Cortex of kidney (tissue), 1 donor: ENCODE measurements around the gene AMH.

ENCODE experiments used
- DNase-seq: peaks from one replicate; lab custom pipeline; 2025; lab: John Stamatoyannopoulos, UW

AMH gene

DNA sequence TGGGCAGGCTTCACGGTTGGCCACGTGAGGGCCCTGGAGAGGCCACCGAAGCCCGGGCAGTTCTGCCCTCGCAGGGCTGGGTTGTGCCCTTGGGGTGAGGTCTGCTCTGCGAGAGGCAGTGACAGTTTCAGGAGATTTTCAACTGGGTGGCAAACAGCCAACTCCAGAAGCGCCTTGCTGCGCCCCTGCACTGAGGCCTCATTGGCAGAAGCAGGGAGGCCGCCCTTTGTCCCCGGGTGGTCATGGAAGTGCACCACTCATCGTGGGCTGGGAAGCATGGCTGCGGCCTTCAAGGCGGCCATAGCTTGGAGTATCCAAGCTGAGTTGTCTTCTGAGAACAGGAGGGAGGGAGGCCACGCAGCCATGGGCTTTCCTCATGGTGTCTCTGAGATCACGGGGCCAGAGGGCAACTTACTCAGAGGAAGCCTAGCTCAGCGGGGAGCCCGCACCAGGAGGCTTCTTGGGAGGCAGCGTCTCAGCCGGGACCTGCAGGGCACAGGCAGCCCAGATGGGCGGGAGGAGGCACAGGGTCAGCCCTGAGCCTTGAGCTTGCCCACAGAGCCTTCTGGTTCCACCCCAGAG, 27.8 kb upstream of the AMH start:
- DNase-seq, result no peak

DNA sequence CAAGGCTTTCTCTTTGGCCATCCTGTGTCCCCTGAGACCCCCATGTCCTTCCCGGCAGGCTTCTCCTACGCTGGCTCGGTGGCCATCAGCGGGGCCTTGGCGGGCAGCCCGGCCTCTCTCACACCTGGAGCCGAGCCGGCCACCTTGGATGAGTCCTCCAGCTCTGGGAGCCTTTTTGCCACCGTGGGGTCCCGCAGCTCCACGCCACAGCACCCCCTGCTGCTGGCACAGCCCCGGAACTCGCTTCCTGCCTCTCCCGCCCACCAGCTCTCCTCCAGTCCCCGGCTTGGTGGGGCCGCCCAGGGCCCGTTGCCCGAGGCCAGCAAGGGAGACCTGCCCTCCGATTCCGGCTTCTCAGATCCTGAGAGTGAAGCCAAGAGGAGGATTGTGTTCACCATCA, 27.2 kb upstream of the AMH start:
- DNase-seq, result no peak

- DNase-seq, result no peak
Measured at GRCh38 chr19:2223391-2223790, 25.7 kb upstream of the AMH start.

- DNase-seq, result no peak
Measured at GRCh38 chr19:2223959-2224358, 25.2 kb upstream of the AMH start.

DNA sequence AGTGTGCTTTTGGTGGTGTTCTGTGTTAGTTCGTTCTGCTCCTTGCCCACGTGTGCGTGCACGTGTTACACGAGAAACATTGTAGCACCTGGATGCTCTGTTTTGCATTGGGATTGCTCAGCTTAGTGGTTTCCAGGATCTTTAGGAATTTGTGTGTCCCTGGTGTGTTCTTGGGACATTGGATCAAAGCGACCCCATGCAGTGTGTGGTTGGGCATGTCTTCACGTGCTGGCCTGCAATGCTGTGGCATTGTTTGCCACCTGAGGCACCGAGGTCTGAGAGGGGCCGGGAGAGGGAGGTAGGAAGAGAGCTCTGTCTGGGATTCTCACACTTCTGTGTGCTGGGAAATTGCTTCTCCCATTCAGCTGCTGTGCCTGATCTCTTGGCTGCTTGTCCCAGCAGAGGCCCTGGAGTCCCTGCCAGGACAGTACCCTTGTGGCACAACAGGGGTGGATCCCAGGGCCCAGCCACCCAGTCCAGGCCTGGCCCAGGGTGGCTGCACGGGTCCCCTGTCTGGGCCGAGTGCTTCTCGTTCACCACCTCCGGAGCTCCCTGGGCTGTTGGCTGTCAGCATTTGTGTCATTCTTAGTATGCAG, 24.3 kb upstream of the AMH start:
- no peak for DNase-seq

- no peak for DNase-seq
Measured at GRCh38 chr19:2225415-2226050, 23.6 kb upstream of the AMH start.

- no peak for DNase-seq
Measured at GRCh38 chr19:2226051-2226839, 22.9 kb upstream of the AMH start.

- DNase-seq, result no peak
Measured at GRCh38 chr19:2226840-2227360, 22.2 kb upstream of the AMH start.

DNA sequence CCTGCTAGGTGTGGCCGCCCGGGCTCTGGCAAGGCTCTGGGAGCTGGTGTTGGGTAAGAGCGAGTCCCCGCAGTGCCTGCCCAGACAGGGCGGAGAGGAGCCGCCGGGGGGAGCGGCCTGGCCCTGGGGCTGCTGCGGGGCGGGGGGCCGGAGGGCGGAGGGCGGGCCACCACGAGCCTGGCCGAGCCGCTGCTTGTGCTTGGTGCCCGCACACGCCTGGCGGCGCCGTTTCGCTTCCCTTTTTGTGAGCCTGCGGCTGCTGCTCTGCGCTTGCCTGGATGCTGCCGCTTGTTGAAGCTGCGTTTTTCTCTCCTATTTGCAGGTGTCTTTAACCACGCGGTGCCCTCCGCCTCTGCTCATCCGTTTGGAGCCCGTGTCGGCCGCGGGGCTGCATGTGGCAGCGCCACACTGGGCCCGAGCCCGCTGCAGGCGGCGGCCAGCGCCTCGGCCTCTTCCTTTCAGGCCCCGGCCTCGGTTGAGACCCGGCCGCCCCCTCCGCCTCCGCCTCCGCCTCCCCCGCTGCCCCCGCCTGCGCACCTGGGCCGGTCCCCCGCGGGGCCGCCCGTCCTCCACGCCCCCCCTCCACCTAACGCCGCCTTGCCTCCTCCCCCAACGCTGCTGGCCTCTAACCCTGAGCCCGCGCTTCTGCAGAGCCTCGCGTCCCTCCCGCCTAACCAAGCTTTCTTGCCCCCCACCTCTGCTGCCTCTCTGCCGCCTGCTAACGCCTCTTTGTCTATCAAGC, 21.5 kb upstream of the AMH start:
- no peak for DNase-seq

- DNase-seq, result no peak
Measured at GRCh38 chr19:2228157-2229030, 20.7 kb upstream of the AMH start.

GRCh38 chr19:2229103-2230032, 19.8 kb upstream of the AMH start:
- DNase-seq, result no peak

DNA sequence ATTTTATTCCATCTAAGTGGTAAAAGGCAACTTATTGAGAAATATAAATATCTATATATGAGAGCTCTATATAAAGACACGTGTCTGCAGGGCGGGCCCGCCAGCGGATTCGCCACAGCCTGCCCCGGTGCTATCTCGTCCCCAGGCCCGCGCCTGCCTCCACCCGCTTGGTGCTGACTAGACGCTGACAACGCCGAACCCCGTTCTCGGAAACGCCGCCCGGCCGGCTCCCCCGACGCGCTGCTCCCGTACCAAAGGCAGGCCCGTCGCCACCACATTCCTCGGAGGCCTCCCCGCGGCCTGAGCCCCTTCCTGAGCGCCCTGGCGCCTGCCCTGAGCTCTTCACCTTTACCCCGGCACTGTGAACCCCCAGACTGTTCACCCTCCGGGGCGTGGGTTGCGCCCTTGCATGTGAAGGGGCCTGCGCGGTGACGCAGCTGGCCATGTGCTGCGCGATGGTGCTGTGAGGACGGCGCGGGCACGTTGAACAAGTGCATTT, 19.0 kb upstream of the AMH start:
- no peak for DNase-seq

- DNase-seq, result no peak
Measured at GRCh38 chr19:2230807-2231533, 18.2 kb upstream of the AMH start.

GRCh38 chr19:2231621-2232221, 17.4 kb upstream of the AMH start:
- DNase-seq, result no peak

- no peak for DNase-seq
Measured at GRCh38 chr19:2232286-2233151, 16.6 kb upstream of the AMH start.

DNA sequence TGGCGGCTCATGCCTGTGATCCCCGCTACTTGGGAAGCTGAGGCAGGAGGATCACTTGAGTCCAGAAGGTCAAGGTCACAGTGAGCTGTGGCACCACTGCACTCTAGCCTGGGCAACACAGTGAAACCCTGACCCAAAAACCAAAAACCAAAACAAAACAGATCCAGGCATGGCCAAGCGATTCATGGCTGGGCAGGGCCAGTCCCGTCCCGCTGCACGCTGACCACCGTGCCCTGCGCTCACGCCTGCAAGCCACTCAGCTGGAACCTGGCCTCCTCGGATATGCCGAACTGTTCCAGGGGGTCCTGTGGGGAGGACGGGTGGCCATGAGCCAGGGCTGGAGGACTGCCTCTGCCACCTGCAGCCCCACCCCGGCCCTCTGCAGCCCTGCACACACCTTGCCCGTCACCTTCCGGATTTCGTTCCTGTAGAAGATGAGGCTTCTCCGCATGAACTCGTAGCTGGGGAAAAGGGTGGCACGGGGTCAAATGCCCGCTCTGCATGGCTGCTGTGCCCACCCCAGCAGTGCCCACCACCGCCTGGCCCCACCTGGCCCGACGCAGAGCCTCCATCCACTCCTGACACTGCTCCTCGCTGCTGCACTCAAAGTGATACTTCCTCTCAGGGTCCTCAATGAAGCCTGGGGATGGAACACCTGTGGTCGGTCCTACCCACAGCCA, 15.4 kb upstream of the AMH start:
- DNase-seq, result no peak

GRCh38 chr19:2234996-2235380, 14.1 kb upstream of the AMH start:
- DNase-seq, result no peak
